Neural crest cell (in vitro differentiated cells): ENCODE data around the gene PARM1. TPM values are rescaled to one million over a fixed set of nuclear protein-coding genes. Genes with fewer than 3 reads are reported as not detected.

ENCODE experiments used
- DNase-seq: peaks from one replicate; pipeline ENCODE4 v3.0.0; 2021; ENCODE audit warnings: low read depth, mixed read lengths, low spot score
- H3K27ac Mint-ChIP-seq: one replicate; pipeline ENCODE4 v1.8.0; 2021; ENCODE audit warnings: mild to moderate bottlenecking, mixed read lengths; ENCODE audit not compliant: unreplicated experiment
- H3K27me3 Mint-ChIP-seq: 2 replicates; pipeline ENCODE4 v1.8.0; 2021; ENCODE audit warnings: low read depth, mild to moderate bottlenecking, mixed read lengths
- H3K36me3 Mint-ChIP-seq: 2 replicates; pipeline ENCODE4 v1.8.0; 2021; ENCODE audit warnings: low read depth, mild to moderate bottlenecking, mixed read lengths
- H3K4me1 Mint-ChIP-seq: 2 replicates; pipeline ENCODE4 v1.8.0; 2021; ENCODE audit warnings: mixed read lengths
- H3K4me3 Mint-ChIP-seq: one replicate; pipeline ENCODE4 v1.8.0; 2021; ENCODE audit warnings: mild to moderate bottlenecking, mixed read lengths
- H3K9me3 Mint-ChIP-seq: 2 replicates; pipeline ENCODE4 v1.8.0; 2021; ENCODE audit warnings: mixed read lengths
- total RNA-seq: library from RNA; stranded (reverse); gene quantifications from 2 replicates; pipeline ENCODE4 v1.2.1, GENCODE V29; 2021
- TF ChIP-seq, protein P1 (sequence below): fragments of 200-600 bp; sonication (generic); conservative IDR thresholded peaks from 2 replicates; pipeline ENCODE4 v1.5.0; 2021; ENCODE audit warnings: antibody characterized with exemption, mild to moderate bottlenecking

Gene PARM1
- total RNA-seq, 1 donor from 2014 or later, result 0.96 TPM

DNA sequence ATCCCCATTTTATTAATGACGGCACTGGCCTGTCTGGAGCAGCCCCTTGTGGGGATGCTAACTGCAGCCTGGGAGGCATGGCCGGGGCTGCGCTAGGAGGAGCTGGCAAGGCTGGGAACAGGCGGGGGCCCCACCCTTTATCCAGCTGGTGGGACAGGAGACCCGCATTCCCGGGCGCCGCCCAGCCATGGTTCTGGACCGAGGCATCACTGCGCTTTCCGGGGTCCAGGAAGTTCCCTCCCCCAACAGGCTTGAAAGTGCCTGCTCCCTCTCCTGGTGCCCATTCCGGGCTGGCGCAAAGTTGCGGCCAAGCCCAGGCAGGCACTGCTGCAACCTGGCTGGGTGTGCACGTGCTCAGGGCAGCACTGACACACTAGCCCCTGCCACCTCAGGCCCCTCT, 124.5 kb downstream of the PARM1 start:
- Mint-ChIP-seq H3K27me3 (no peaks in the 10 kb centered on the region), H3K9me3 (no peaks in the 10 kb centered on the region), H3K27ac (no peak overlapping the region), H3K4me3 (no peak overlapping the region), H3K36me3 (no peaks in the 10 kb centered on the region), H3K4me1 (no peaks in the 10 kb centered on the region)
- TF ChIP-seq, protein P1, sequence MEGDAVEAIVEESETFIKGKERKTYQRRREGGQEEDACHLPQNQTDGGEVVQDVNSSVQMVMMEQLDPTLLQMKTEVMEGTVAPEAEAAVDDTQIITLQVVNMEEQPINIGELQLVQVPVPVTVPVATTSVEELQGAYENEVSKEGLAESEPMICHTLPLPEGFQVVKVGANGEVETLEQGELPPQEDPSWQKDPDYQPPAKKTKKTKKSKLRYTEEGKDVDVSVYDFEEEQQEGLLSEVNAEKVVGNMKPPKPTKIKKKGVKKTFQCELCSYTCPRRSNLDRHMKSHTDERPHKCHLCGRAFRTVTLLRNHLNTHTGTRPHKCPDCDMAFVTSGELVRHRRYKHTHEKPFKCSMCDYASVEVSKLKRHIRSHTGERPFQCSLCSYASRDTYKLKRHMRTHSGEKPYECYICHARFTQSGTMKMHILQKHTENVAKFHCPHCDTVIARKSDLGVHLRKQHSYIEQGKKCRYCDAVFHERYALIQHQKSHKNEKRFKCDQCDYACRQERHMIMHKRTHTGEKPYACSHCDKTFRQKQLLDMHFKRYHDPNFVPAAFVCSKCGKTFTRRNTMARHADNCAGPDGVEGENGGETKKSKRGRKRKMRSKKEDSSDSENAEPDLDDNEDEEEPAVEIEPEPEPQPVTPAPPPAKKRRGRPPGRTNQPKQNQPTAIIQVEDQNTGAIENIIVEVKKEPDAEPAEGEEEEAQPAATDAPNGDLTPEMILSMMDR, result no peak
- no peak for DNase-seq

DNA sequence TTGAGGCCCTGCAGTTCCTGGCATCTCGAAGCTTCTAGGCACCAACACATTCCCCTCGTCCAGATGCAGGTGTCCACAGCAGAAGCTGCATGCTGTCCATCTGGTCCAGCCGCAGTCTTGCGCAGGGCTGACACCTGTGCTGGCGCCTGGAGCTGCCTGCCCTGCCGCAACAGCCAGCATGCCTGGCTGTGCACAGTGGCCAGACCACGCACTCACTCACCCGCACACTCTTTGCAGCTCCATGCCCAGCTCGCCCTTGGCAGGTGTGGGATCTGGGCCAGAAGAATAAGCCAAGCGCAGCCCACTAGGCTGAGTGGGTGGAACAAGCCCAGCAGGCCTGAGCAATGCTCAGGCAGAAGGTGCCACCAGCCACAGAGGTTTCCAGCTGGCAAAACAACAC, 125.6 kb downstream of the PARM1 start:
- Mint-ChIP-seq H3K4me1 (no peaks in the 10 kb centered on the region), H3K27me3 (no peaks in the 10 kb centered on the region), H3K27ac (no peak overlapping the region), H3K4me3 (no peak overlapping the region), H3K36me3 (no peaks in the 10 kb centered on the region), H3K9me3 (no peaks in the 10 kb centered on the region)
- no peak for DNase-seq
- TF ChIP-seq, protein P1, result no peak

DNA sequence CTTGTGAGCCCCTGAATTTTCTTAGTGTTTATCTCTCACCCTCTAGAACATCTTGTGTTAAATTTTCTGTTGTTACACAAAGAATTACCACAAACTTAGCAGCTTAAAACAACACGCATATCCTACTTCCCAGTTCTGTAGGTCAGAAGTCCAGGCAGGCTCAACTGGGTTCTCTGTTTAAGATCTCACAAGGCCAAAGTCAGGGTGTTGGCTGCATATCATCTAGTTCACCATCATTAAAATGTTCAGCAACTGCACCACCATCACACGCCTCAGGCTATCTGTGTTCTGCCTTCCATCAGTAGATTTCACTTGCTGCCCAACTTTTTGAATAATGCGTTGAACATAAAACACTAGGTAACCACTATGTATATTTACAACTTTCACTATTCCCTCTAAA, 130.5 kb downstream of the PARM1 start:
- H3K36me3 Mint-ChIP-seq, result no peaks in the 10 kb centered on the region
- TF ChIP-seq, protein P1, result no peak
- no peaks in the 10 kb centered on the region for H3K4me1 Mint-ChIP-seq
- H3K4me3 Mint-ChIP-seq, result no peak overlapping the region
- no peak for DNase-seq
- no peaks in the 10 kb centered on the region for H3K9me3 Mint-ChIP-seq
- H3K27me3 Mint-ChIP-seq, result no peaks in the 10 kb centered on the region
- no peak overlapping the region for H3K27ac Mint-ChIP-seq

DNA sequence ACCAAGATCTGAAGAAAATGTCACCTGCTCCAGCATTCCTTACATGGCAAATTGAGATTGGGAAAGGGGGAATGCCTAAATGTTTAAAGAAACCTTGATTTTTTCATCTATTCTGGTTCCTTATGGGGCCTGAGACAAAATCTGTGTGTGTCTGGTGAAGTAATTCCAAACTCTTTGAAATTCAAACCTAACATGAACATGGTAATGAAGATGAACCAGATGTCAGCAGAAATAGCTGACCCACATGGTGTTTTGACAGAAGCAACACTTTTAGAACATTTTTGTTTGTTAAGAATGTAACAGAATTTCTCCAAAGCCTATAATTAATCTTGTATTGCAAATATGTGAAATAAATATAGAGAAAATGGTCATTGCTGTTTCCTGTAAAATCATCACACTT, 133.0 kb downstream of the PARM1 start:
- H3K27ac Mint-ChIP-seq, result no peak overlapping the region
- H3K4me3 Mint-ChIP-seq, result no peak overlapping the region
- no peaks in the 10 kb centered on the region for H3K36me3 Mint-ChIP-seq
- TF ChIP-seq, protein P1, result no peak
- DNase-seq, result no peak
- H3K27me3 Mint-ChIP-seq, result no peaks in the 10 kb centered on the region
- no peaks in the 10 kb centered on the region for H3K4me1 Mint-ChIP-seq
- H3K9me3 Mint-ChIP-seq, result no peaks in the 10 kb centered on the region

DNA sequence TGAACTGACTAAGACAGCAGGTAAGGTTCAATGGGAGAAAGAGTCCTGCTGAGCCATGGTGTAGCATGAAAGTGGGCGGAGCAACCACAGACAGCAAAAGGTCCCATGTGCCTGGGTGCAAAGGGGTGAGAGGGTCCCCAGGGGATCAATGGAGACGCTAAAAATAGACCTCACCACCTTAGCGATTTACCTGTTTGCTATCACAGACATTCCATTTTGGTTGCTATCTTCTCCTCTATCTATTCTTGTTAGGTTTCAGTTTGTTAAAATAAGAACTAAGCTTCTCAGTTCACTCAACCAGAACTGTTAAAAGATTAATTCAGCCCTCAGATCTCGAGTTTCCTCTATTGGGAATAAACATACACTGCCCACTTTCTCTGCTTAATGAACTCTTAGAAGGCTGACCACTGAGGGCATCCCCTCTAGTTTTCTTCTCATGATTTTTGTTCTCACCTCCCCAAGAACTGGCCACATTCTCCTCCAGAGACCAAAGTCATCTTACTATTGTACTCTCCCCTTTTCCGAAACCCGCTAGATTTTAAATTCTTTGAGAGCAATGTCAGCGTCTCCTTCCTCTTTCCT, 136.7 kb downstream of the PARM1 start:
- Mint-ChIP-seq H3K27me3 (no peaks in the 10 kb centered on the region), H3K27ac (no peak overlapping the region), H3K4me1 (no peaks in the 10 kb centered on the region), H3K36me3 (no peaks in the 10 kb centered on the region), H3K4me3 (no peak overlapping the region), H3K9me3 (peaks cover 2% of the 10 kb centered on the region)
- TF ChIP-seq, protein P1, result no peak
- no peak for DNase-seq

DNA sequence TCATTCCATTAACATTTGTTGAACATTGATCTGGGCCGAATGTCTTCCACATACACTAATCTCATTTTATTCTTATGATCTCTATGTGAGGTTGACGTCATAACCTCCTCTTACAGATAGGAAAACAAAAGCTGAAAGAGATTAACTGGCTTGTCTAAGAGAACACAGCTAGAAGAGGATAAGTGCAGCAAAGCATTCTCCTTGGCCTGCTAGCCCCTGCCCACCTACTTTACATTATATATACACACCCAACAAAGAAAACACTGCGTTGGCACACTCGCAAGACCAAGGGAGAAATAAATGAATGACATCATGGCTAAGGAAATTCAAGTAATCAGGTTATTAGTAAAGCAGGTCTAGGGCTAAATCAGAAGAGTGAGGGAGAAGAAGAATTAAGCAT, 138.4 kb downstream of the PARM1 start:
- Mint-ChIP-seq H3K4me3 (no peak overlapping the region), H3K27ac (no peak overlapping the region), H3K36me3 (peaks cover 10% of the 10 kb centered on the region), H3K4me1 (no peaks in the 10 kb centered on the region), H3K27me3 (no peaks in the 10 kb centered on the region), H3K9me3 (peaks cover 8% of the 10 kb centered on the region)
- no peak for DNase-seq
- TF ChIP-seq, protein P1, result no peak
